Liver (tissue), 3 donors: ENCODE measurements around the gene ESRRA.

Source experiments
- CTCF ChIP-seq: fragments of 150-350 bp; IDR thresholded peaks from 2 replicates; pipeline ENCODE4 v1.5.1; 2017; ENCODE audit warnings: improper control_type of control experiment, low read depth, low read length; ENCODE audit not compliant: missing input control
- EGR1 ChIP-seq, 2 donors: IDR thresholded peaks; 2 replicates each; pipeline ENCODE4 v1.6.1; 2016 to 2018; ENCODE audit warnings: antibody characterized with exemption in 2 of 2, low read depth in 2 of 2
- GABPA ChIP-seq, 2 donors: IDR thresholded peaks in 1 of 2; conservative IDR thresholded peaks in 1 of 2; 2 replicates each; pipeline ENCODE4 v1.6.1; 2016; ENCODE audit warnings: antibody characterized with exemption in 2 of 2, mild to moderate bottlenecking in 1 of 2, moderate library complexity in 1 of 2
- HNF4A ChIP-seq, 2 donors: conservative IDR thresholded peaks; 2 replicates each; pipeline ENCODE4 v1.6.1; 2016; ENCODE audit warnings: antibody characterized with exemption in 2 of 2, mild to moderate bottlenecking in 2 of 2
- HNF4G ChIP-seq: IDR thresholded peaks from 2 replicates; pipeline ENCODE4 v1.6.1; 2016; ENCODE audit warnings: antibody characterized with exemption
- JUND ChIP-seq, 2 donors: IDR thresholded peaks; 2 replicates each; pipeline ENCODE4 v1.6.1; 2016; ENCODE audit warnings: antibody characterized with exemption in 2 of 2
- NR2F2 ChIP-seq: IDR thresholded peaks from 2 replicates; pipeline ENCODE4 v1.6.1; 2016; ENCODE audit warnings: antibody characterized with exemption
- RAD21 ChIP-seq, 2 donors: IDR thresholded peaks; 2 replicates each; pipeline ENCODE4 v1.6.1; 2016; ENCODE audit warnings: antibody characterized with exemption in 2 of 2, mild to moderate bottlenecking in 2 of 2
- SP1 ChIP-seq: IDR thresholded peaks from 2 replicates; pipeline ENCODE4 v1.6.1; 2018; ENCODE audit warnings: antibody characterized with exemption, mild to moderate bottlenecking
- TAF1 ChIP-seq: conservative IDR thresholded peaks from 2 replicates; pipeline ENCODE4 v1.6.1; 2016; ENCODE audit warnings: antibody characterized with exemption, mild to moderate bottlenecking
- TF ChIP-seq, protein P1 (sequence below): IDR thresholded peaks from 2 replicates; pipeline ENCODE4 v1.6.1; 2016; ENCODE audit warnings: antibody characterized with exemption, mild to moderate bottlenecking
- donor health status: healthy.
- donor health status: healthy.

- no peak for TF ChIP-seq CTCF
- no peak for TF ChIP-seq TAF1
- no peak for TF ChIP-seq NR2F2
- no peak for TF ChIP-seq EGR1 (IDR thresholded peaks at IDR 0.05; ENCODE audit: low read depth in 2 of 2)
- no peak for TF ChIP-seq RAD21 (IDR thresholded peaks at IDR 0.05)
- TF ChIP-seq SP1 = no peak
- TF ChIP-seq, protein P1, sequence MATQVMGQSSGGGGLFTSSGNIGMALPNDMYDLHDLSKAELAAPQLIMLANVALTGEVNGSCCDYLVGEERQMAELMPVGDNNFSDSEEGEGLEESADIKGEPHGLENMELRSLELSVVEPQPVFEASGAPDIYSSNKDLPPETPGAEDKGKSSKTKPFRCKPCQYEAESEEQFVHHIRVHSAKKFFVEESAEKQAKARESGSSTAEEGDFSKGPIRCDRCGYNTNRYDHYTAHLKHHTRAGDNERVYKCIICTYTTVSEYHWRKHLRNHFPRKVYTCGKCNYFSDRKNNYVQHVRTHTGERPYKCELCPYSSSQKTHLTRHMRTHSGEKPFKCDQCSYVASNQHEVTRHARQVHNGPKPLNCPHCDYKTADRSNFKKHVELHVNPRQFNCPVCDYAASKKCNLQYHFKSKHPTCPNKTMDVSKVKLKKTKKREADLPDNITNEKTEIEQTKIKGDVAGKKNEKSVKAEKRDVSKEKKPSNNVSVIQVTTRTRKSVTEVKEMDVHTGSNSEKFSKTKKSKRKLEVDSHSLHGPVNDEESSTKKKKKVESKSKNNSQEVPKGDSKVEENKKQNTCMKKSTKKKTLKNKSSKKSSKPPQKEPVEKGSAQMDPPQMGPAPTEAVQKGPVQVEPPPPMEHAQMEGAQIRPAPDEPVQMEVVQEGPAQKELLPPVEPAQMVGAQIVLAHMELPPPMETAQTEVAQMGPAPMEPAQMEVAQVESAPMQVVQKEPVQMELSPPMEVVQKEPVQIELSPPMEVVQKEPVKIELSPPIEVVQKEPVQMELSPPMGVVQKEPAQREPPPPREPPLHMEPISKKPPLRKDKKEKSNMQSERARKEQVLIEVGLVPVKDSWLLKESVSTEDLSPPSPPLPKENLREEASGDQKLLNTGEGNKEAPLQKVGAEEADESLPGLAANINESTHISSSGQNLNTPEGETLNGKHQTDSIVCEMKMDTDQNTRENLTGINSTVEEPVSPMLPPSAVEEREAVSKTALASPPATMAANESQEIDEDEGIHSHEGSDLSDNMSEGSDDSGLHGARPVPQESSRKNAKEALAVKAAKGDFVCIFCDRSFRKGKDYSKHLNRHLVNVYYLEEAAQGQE = no peak
- no peak for TF ChIP-seq JUND (IDR thresholded peaks at IDR 0.05)
- TF ChIP-seq GABPA (IDR thresholded peaks at IDR 0.05 in 1 of 2, conservative IDR thresholded peaks at IDR 0.05 in 1 of 2) = no peak
- TF ChIP-seq HNF4G = no peak
- TF ChIP-seq HNF4A (conservative IDR thresholded peaks at IDR 0.05) = no peak
Measured at GRCh38 chr11:64291262-64291751, 14.0 kb upstream of the ESRRA start, which contains the start of gene KCNK4.
